NCI-H510A treated with DMSO at 0.1 percent for 48 hours (cell line): ENCODE measurements around the gene GYG1.

Experiments
- DNase-seq: peaks from one replicate; lab custom pipeline; 2025; lab: John Stamatoyannopoulos, UW

Gene GYG1

GRCh38 chr3:148991219-148992026 lies at the start of gene GYG1:
Gene GYG1, plus strand, starts transcription at chr3:148991540. Its CDS starts 101 bp downstream, at chr3:148991641.
- DNase-seq, result peak; percentile 34

- DNase-seq, result peak; percentile 91
These were observed 47.7 kb upstream of the GYG1 start for GRCh38 chr3:148943506-148944205.

- DNase-seq, result no peak
These were observed 46.2 kb upstream of the GYG1 start for GRCh38 chr3:148945116-148945515.

GRCh38 chr3:148948913-148949657 lies 42.3 kb upstream of the GYG1 start:
- DNase-seq, result no peak

GRCh38 chr3:148950806-148951205 lies 40.5 kb upstream of the GYG1 start:
- DNase-seq, result peak; percentile 1

GRCh38 chr3:148951599-148952361 lies 39.6 kb upstream of the GYG1 start:
- no peak for DNase-seq

GRCh38 chr3:148953094-148953493 lies 38.2 kb upstream of the GYG1 start:
- no peak for DNase-seq

- no peak for DNase-seq
These were observed 36.4 kb upstream of the GYG1 start for GRCh38 chr3:148954981-148955380.

GRCh38 chr3:148955544-148956346 lies 35.6 kb upstream of the GYG1 start:
- peak; percentile 51 for DNase-seq

- DNase-seq, result peak; percentile 1
These were observed 33.8 kb upstream of the GYG1 start for GRCh38 chr3:148957586-148957985.

- peak; percentile 13 for DNase-seq
These were observed 32.6 kb upstream of the GYG1 start for GRCh38 chr3:148958696-148959095.

GRCh38 chr3:148962513-148962912 lies 28.8 kb upstream of the GYG1 start:
- no peak for DNase-seq

- DNase-seq, result no peak
These were observed 26.5 kb upstream of the GYG1 start for GRCh38 chr3:148964809-148965208.

GRCh38 chr3:148968321-148968720 lies 23.0 kb upstream of the GYG1 start:
- no peak for DNase-seq

- DNase-seq, result no peak
These were observed 21.1 kb upstream of the GYG1 start for GRCh38 chr3:148970271-148970670.

- no peak for DNase-seq
These were observed 19.8 kb upstream of the GYG1 start for GRCh38 chr3:148971401-148972163.

GRCh38 chr3:148974726-148975125 lies 16.6 kb upstream of the GYG1 start:
- no peak for DNase-seq

- no peak for DNase-seq
These were observed 16.1 kb upstream of the GYG1 start for GRCh38 chr3:148975248-148975647.

- DNase-seq, result no peak
These were observed 15.6 kb upstream of the GYG1 start for GRCh38 chr3:148975696-148976095.

GRCh38 chr3:148981273-148981672 lies 10.1 kb upstream of the GYG1 start:
- no peak for DNase-seq
